Calu3 (cell line): ENCODE measurements around the gene C1orf226. TPM values are rescaled to one million over a fixed set of nuclear protein-coding genes. Genes with fewer than 3 reads are reported as not detected.

ENCODE experiments used
- BruUV-seq: library from RNA; stranded (reverse); fragments of 400-500 nt; replicated peaks from 2 replicates; lab custom pipeline; 2021; lab: Mats Ljungman, UMichigan
- CTCF ChIA-PET: fragments of 300-600 bp; sonication (Branson Sonifier 250); formaldehyde crosslinking; loops from one replicate; lab custom pipeline; 2022; ENCODE audit warnings: antibody characterized with exemption; lab: Charles Lee
- DNase-seq: peaks from one replicate; pipeline ENCODE4 v3.0.0; 2022
- H3K27ac Mint-ChIP-seq: one replicate; pipeline ENCODE4 v1.8.0; 2022; ENCODE audit warnings: mixed read lengths; ENCODE audit not compliant: unreplicated experiment
- H3K27me3 Mint-ChIP-seq: one replicate; pipeline ENCODE4 v1.8.0; 2022; ENCODE audit warnings: mixed read lengths; ENCODE audit not compliant: unreplicated experiment
- H3K36me3 Mint-ChIP-seq: one replicate; pipeline ENCODE4 v1.8.0; 2022; ENCODE audit warnings: mild to moderate bottlenecking, moderate library complexity, mixed read lengths; ENCODE audit not compliant: insufficient read depth, unreplicated experiment
- H3K4me1 Mint-ChIP-seq: one replicate; pipeline ENCODE4 v1.8.0; 2022; ENCODE audit warnings: mild to moderate bottlenecking, low read depth, mixed read lengths; ENCODE audit not compliant: unreplicated experiment
- H3K4me3 Mint-ChIP-seq: one replicate; pipeline ENCODE4 v1.8.0; 2022; ENCODE audit warnings: mild to moderate bottlenecking, low read depth, moderate library complexity, mixed read lengths; ENCODE audit not compliant: unreplicated experiment
- H3K9me3 Mint-ChIP-seq: one replicate; pipeline ENCODE4 v1.8.0; 2022; ENCODE audit warnings: low read depth, mixed read lengths; ENCODE audit not compliant: unreplicated experiment
- CTCF ChIP-seq: fragments of 200-600 bp; IDR thresholded peaks from one replicate; pipeline ENCODE4 v1.8.0; 2022; ENCODE audit warnings: antibody characterized with exemption; ENCODE audit not compliant: unreplicated experiment
- intact Hi-C: fragments of 100-400 bp; cut with micrococcal nuclease; formaldehyde crosslinking; loops from one replicate; pipeline ENCODE4 v1.10.0; 2022; ENCODE audit not compliant: unreplicated experiment
- total RNA-seq: library from RNA; stranded (reverse); gene quantifications from 2 replicates; pipeline ENCODE4 v1.2.3, GENCODE V29; 2022

The C1orf226 gene
- total RNA-seq, 1 experiment from 2014 or later = 14.1 TPM

- H3K27me3 Mint-ChIP-seq = no peaks in the 10 kb centered on the region
- CTCF ChIA-PET = interaction anchor here (2.4 kb wide), 1 partner anchor 29 kb away, joined by 5 read pairs; no protein-coding TSS in a partner anchor
- TF ChIP-seq CTCF = no peak
- H3K4me3 Mint-ChIP-seq = no peak overlapping the region
- no peak overlapping the region for H3K27ac Mint-ChIP-seq
- intact Hi-C loops = no loop called here
- no TSS peak for BruUV-seq
- H3K4me1 Mint-ChIP-seq = peaks cover 39% of the 10 kb centered on the region
- no peaks in the 10 kb centered on the region for H3K9me3 Mint-ChIP-seq
- peaks cover 7% of the 10 kb centered on the region for H3K36me3 Mint-ChIP-seq
- DNase-seq = no peak
Observed at GRCh38 chr1:162386292-162387225, 5.0 kb downstream of the C1orf226 start.

DNA sequence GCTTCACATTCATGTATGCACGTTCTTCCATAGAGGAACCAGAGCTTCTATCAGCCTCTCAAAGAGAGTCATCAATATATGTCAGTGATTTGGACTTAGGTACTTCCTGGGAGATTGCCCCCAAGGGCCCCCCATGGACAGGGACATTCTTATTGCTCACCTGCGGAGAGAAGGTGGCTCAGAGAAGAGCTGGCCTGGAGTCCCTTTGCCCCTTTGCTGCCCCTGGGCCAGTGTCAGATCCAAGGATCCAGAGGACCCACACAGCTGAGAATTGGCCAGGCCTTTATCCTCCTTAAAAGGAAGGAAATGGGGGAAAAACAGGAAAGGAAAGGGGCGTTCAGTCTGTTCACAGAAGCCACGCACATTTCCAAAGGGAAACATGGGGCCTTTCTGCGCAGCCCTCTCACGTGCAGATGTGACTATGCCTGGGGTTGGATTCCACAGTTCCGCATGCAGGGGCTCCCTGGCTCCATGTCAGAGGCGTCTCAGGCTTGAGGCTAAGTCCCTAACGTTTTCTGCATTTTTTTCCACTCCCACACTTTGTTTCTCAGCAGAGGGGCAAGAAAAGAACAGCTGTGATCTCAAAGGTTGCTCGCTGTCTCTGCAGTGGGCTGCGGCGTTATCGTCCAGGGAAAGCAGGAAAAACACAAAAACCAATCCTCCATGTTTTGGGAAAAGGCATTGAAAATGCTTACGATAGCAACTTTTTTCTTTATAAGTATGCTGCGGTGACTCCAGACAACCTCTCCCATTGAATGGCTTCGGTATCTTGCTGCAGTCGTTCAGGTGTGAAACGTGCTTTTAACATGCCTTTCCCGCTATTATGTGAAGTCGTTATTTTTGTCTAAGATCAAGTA is 5.9 kb downstream of the C1orf226 start:
- no TSS peak for BruUV-seq
- intact Hi-C loops = no loop called here
- no peak for DNase-seq
- Mint-ChIP-seq H3K9me3 (no peaks in the 10 kb centered on the region), H3K36me3 (no peaks in the 10 kb centered on the region), H3K27ac (no peak overlapping the region), H3K27me3 (no peaks in the 10 kb centered on the region), H3K4me1 (peaks cover 41% of the 10 kb centered on the region), H3K4me3 (no peak overlapping the region)
- no peak for TF ChIP-seq CTCF
- CTCF ChIA-PET = interaction anchor here (2.4 kb wide), 1 partner anchor 30 kb away, joined by 5 read pairs; no protein-coding TSS in a partner anchor

- H3K27me3 Mint-ChIP-seq = no peaks in the 10 kb centered on the region
- H3K4me3 Mint-ChIP-seq = no peak overlapping the region
- no peaks in the 10 kb centered on the region for H3K9me3 Mint-ChIP-seq
- CTCF ChIA-PET = interaction anchor here (1.9 to 2.4 kb wide), 2 partner anchors 30 to 31 kb away, joined by 5 to 9 read pairs; no protein-coding TSS in a partner anchor
- peaks cover 35% of the 10 kb centered on the region for H3K4me1 Mint-ChIP-seq
- no peaks in the 10 kb centered on the region for H3K36me3 Mint-ChIP-seq
- intact Hi-C loops = no loop called here
- DNase-seq = no peak
- H3K27ac Mint-ChIP-seq = no peak overlapping the region
- no peak for TF ChIP-seq CTCF
- no TSS peak for BruUV-seq
Observed at GRCh38 chr1:162388083-162388594, 6.6 kb downstream of the C1orf226 start.

GRCh38 chr1:162388615-162389014 is 7.1 kb downstream of the C1orf226 start:
- DNase-seq = no peak
- no TSS peak for BruUV-seq
- peaks cover 35% of the 10 kb centered on the region for H3K4me1 Mint-ChIP-seq
- H3K36me3 Mint-ChIP-seq = no peaks in the 10 kb centered on the region
- H3K27me3 Mint-ChIP-seq = no peaks in the 10 kb centered on the region
- no peak overlapping the region for H3K4me3 Mint-ChIP-seq
- TF ChIP-seq CTCF = no peak
- H3K9me3 Mint-ChIP-seq = no peaks in the 10 kb centered on the region
- H3K27ac Mint-ChIP-seq = no peak overlapping the region
- intact Hi-C loops = no loop called here
- CTCF ChIA-PET = interaction anchor here (0.5 to 1.9 kb wide), 4 partner anchors 31 to 326 kb away, joined by 3 to 9 read pairs (median 3); no protein-coding TSS in a partner anchor
